HG02981 (cell line): ENCODE results near the gene IFI27.

Source experiments
- ATAC-seq: cut with Tn5 transposase; IDR thresholded peaks from one replicate; pipeline ENCODE4 v1.9.1; 2021; ENCODE audit warnings: mild to moderate bottlenecking, moderate library complexity; ENCODE audit not compliant: unreplicated experiment

Gene IFI27

GRCh38 chr14:94124582-94125377 lies 14.2 kb downstream of the IFI27 start:
- no peak for ATAC-seq

- ATAC-seq: no peak
Observed at GRCh38 chr14:94125659-94126418, 15.3 kb downstream of the IFI27 start.

GRCh38 chr14:94126419-94126677 lies 15.8 kb downstream of the IFI27 start:
- no peak for ATAC-seq

DNA sequence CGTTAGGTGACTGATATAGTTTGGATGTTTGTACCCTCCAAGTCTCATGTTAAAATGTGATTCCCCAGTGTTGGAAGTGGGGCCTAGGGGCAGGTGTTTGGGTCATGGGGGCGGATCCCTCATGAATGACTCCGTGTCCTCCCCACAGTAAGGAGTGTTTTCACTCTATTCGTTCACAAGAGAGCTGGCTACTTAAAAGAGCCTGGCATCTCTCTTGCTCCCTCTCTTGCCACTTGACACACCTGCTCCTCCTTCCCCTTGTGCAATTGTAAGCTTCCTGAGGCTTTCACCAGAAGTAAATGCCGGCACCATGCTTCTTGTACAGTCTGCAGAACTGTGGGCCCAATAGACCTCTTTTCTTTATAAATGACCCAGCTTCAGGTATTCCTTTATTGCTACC lies 16.3 kb downstream of the IFI27 start:
- no peak for ATAC-seq

GRCh38 chr14:94127330-94127729 lies 16.8 kb downstream of the IFI27 start:
- no peak for ATAC-seq

- no peak for ATAC-seq
Observed at GRCh38 chr14:94128216-94128839, 17.8 kb downstream of the IFI27 start.

- ATAC-seq: peak; percentile 96
Observed at GRCh38 chr14:94129111-94129757, 18.7 kb downstream of the IFI27 start, which contains the start of gene IFI27L2. TSS of gene IFI27L2 (minus strand) at chr14:94129604. CDS start at chr14:94129564, 40 bp downstream.

DNA sequence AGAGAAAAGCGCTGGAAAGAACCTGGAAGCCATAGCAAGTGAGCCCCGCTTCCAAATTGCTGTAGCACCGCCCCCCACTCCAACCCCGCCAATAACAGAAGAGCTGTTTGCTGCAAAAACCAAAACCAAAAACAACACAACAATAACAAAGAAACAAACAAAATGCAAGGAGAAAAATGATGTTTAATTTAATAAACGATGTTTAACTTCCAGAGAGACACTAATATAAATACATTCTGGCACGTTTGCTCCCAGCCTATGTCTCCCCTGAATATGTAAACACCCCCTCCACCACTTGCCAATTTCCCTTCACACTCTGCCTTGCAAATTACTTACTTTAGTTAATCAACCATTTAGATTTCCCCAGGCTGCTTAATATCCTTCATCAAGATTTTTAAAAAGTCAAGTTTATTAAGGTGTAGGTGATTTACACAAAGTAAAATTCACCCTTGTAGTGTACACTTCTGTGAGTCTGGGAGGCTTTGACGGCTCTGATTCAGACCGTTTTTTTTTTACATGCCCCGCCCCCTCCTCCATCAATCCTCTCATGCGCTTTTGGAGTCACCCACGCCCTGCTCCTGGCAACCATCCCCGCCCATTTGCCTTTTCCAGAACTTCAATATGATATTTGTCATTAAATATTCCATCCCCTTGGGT lies 19.4 kb downstream of the IFI27 start:
- ATAC-seq: no peak

GRCh38 chr14:94132285-94132887 lies 21.9 kb downstream of the IFI27 start:
- peak; percentile 32 for ATAC-seq

DNA sequence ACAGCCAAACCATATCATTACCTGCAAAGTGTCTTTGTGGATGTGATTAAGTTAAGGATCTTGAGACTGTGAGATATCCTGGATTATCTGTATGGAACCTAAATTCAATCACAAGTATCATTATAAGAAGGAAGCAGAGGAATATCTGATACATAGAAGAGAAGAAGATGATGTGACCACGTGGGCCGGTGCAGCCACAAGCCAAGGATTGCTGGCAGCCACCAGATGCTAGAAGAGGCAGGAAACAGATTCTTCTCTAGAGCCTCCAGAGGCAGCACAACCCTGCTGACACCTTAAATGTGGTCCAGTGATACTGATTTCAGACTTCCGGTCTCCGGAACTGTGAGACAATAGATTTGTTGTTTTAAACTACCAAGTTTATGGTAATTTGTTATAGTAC lies 24.9 kb downstream of the IFI27 start:
- no peak for ATAC-seq

DNA sequence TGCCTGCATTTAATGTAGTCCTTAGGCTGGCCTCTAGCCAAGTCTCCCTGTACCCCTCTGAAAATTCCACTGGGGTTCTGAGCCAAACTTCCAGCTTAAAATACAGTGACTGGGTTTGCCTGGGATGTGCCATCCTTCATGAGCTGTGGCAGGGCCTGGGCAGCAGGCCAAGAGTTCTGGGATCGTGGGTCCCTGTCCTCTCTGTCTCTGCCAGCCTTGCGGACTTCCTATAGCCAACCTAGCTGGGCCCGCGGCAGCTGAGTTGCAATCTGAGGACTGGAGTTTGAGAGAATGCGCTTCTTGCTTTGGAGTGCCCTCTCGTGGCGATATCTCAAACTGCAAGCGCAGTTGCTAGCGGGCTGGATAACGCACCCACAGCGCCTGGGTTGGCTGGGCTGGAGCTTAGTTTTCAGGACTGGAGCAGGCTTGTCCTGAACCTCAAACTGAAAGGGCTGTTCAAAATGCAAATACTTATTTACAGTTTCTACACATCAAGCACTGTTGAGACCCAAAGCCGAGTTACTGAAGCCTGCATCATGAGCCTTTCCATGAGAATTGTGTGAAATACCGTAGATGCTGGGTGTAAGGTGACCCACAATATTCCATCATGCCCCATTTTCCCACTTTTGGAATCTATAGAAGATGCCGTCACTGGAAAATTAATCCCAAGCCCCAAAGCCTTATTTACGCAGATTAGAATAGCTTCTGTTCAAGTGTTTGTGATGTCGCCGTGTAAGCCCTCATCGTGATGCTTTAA lies 26.2 kb downstream of the IFI27 start:
- peak; percentile 82 for ATAC-seq

DNA sequence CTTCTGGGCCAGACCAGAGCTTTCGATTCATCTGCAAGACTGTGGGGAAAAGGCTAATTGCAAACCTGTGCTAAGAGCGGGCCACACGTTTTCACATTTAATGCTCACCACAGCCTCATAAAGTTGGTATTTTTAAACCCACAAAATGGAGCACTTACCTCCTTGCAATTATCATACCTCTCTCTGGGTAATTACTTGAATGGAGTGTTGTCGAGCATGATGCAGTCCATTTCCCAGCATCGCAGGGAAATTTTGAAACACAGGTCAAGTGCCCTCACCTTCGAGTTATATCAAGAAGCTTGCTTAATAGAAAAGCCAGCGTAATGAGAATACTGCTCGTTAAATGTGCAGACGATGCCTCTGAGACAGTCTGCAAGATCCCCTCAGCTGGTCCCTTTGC lies 27.7 kb downstream of the IFI27 start:
- ATAC-seq: no peak

DNA sequence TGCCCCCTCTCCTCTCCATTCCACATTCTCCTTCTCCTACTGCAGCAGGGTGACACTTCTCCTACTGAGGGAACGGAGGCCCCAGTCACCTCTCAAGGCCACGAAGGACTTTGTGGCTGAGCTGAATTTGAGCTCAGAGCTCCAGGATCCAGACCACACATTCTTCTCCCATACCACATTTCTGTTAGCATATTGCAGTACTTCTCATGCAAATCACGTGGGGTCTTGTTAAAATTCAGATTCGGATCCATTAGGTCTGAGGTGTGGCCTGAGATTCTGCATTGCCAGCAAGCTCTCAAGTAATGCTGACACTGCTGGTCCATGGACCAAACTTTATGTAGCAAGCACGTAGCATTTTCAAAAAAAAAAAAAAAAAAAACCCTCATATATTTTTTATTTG lies 28.5 kb downstream of the IFI27 start:
- no peak for ATAC-seq

GRCh38 chr14:94139421-94139820 lies 28.9 kb downstream of the IFI27 start:
- no peak for ATAC-seq

GRCh38 chr14:94142247-94142646 lies 31.7 kb downstream of the IFI27 start:
- ATAC-seq: no peak

DNA sequence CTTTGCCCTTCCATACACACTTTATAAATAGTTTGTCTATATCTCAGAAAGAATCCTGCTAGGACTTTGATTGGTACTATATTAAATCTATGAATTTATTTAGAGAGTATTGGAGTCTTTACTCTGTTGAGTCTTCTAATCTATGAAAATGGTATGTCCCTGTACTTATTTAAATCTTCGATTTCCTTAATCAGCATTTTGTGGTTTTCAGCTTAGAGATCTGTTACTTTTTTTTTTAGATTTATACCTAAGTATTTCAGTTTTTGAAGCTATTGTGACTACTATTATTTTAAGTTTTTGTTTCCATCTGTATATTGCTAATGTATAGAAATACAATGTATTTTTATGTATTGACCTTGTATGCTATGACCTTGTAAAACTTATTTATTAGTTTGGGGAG lies 32.3 kb downstream of the IFI27 start:
- ATAC-seq: no peak

- ATAC-seq: no peak
Observed at GRCh38 chr14:94143239-94143638, 32.7 kb downstream of the IFI27 start.

DNA sequence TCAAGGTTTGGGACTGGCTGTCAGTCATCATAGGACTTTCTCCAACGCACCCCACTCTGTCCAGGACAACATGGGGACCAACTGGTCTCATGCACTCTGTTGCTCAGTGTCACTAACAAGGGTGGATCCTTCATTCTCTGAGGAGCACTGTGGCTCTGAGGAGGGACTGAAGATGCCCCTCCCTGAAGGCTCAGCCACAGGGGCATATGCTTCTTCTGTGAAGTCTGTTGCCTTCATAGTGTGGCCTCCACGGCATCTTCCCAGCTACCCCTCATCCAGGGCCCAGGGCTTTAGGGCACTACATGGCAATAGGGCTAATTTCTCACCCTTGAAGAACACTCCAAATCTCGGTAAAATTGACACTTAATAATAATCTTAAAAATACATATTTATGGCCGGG lies 33.2 kb downstream of the IFI27 start:
- no peak for ATAC-seq

- no peak for ATAC-seq
Observed at GRCh38 chr14:94144765-94145164, 34.2 kb downstream of the IFI27 start.
